ENCODE data around the gene OGDH.
A peak's percentile ranks its signal among the peaks of the same experiment; 100 is the strongest.

OGDH gene

GRCh38 chr7:44743750-44744149 lies 137.3 kb downstream of the OGDH start:
- in situ Hi-C loops (cut with MboI; ENCODE audit: low sequenced_read_pairs, unreplicated experiment) = no loop called here
- no peak for TF ChIP-seq CTCF (IDR thresholded peaks at IDR 0.05; ENCODE audit: borderline replicate concordance, control extremely low read depth, extremely low read depth, insufficient read depth, missing control alignments)
- DNase-seq (ENCODE audit: low spot score) = no peak

DNA sequence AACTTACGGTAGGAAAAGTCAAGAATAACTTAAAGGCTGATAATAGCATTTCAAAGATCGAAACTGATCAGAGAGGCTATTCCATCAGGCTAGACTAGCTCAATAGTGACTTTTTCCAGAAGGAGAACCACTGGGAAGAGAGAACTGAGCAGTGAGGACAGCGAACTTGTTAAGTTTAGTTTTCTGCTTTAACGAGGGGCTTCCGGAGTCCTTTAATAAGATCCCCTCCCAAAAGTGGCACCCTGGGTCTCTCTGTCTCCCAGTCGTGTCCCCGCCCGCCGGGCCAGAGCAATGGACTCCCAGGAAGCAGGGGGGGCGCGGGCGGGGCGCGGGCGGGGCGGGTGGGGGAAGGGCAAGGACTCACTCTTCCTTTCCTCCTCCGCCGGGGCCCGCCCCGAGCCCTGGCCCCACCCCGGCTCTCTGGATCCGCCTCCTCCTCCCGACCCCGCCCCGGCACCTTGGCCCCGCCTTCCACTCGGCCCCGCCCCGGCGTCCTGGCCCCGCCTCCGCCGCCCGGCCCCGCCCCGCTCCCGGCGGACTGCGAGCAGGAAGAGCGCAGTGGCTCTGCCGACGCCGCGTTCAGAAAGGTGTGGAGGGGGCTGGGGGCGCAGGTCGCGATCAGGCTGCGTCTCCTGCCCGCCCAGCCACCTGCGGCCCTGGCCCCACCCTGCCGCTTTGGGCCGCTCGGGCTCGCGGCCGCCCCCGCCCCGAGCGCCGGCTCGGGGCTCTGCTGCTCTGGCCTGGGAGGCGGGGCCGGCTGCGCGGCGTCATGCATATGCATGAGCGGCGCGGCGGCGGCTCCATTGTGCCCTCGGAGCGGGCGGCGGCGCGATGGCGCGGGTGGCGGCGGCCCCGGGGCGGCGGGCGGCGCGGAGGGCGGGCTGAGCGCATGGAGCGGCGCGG lies 141.9 kb downstream of the OGDH start, which contains the start of gene ZMIZ2:
TSS of gene ZMIZ2 (plus strand) at position 803 of the 903 bp plus-strand sequence. CDS start 7,403 bp downstream, outside the sequence.
- no peak for TF ChIP-seq CTCF (IDR thresholded peaks at IDR 0.05; ENCODE audit: borderline replicate concordance, control extremely low read depth, extremely low read depth, insufficient read depth, missing control alignments)
- DNase-seq (ENCODE audit: low spot score) = peak; percentile 98
- in situ Hi-C loops (cut with MboI; ENCODE audit: low sequenced_read_pairs, unreplicated experiment) = no loop called here

DNA sequence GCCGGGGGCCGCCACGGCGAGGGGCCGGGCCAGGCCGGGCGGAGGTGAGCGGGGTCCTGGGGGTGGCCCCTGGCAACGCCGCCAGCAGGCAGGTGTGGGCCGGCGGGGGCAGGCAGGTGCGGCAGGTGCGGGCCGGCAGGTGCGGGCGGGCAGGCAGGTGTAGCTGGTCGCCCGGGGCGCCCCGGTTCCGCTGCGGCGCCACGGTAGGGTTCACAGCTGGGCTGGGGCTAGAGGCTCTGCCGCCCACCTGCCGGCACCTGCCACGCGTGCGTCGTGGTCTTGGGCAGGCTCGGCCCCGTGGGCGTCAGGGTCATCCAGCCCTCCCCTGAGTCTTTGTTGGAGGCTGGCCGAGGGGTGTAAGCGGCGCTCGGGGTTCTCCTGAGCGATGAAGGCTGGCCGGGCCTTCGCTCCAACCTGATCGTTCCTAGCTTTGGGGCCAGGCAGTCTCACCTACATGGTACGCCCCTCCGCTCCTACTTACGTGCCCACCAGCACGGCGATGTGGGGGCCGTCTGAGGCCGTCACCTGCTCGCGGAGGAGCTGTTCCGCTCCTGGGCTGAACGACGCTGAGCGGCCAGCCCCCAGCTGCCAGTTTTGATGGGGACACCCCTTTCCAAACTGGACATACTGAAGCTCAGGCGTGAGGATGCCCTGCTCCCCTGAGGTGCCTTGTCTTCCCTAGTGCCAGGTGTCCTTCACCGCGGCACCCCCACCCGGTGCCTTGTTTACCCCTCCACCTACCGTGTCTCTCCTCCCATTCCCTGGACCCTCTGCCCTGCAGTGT lies 142.7 kb downstream of the OGDH start:
- no peak for TF ChIP-seq CTCF (IDR thresholded peaks at IDR 0.05; ENCODE audit: borderline replicate concordance, control extremely low read depth, extremely low read depth, insufficient read depth, missing control alignments)
- peak; percentile 52 for DNase-seq (ENCODE audit: low spot score)
- in situ Hi-C loops (cut with MboI; ENCODE audit: low sequenced_read_pairs, unreplicated experiment) = no loop called here

DNA sequence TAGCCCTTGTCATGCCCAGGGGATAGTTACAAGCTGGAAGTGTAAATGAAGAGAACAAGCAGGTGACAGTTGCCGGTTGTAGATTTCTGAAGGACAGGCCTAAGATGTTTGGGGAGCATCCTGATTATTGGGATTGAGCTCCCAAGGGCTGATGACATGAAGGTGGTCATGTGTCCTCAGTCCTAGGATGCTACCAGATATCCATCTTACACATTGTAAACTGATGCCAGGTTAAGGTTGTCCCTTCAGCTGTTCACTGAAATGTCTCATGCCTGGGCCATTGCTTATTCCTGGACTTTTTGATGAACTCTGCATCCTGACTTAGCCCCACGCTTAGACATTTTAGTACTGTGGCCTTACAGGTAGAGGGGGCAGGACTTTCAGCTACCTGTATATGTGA lies 143.6 kb downstream of the OGDH start:
- in situ Hi-C loops (cut with MboI; ENCODE audit: low sequenced_read_pairs, unreplicated experiment) = loop anchor here (25.0 kb wide), 1 partner anchor 163 kb away; the partner anchor contains the start of gene TMED4
- TF ChIP-seq CTCF (IDR thresholded peaks at IDR 0.05; ENCODE audit: borderline replicate concordance, control extremely low read depth, extremely low read depth, insufficient read depth, missing control alignments) = no peak
- DNase-seq (ENCODE audit: low spot score) = no peak

- in situ Hi-C loops (cut with MboI; ENCODE audit: low sequenced_read_pairs, unreplicated experiment) = loop anchor here (25.0 kb wide), 1 partner anchor 163 kb away; the partner anchor contains the start of gene TMED4
- peak; percentile 17 for DNase-seq (ENCODE audit: low spot score)
- TF ChIP-seq CTCF (IDR thresholded peaks at IDR 0.05; ENCODE audit: borderline replicate concordance, control extremely low read depth, extremely low read depth, insufficient read depth, missing control alignments) = no peak
Observed at GRCh38 chr7:44750424-44750823, 144.0 kb downstream of the OGDH start.

- in situ Hi-C loops (cut with MboI; ENCODE audit: low sequenced_read_pairs, unreplicated experiment) = loop anchor here (25.0 kb wide), 1 partner anchor 164 kb away; the partner anchor contains the start of gene TMED4
- peak; percentile 84 for DNase-seq (ENCODE audit: low spot score)
- no peak for TF ChIP-seq CTCF (IDR thresholded peaks at IDR 0.05; ENCODE audit: borderline replicate concordance, control extremely low read depth, extremely low read depth, insufficient read depth, missing control alignments)
Observed at GRCh38 chr7:44750921-44751571, 144.6 kb downstream of the OGDH start.
